ENCODE data around the gene TPRG1.

TPRG1 gene

GRCh38 chr3:189222927-189223636, 51.3 kb downstream of the TPRG1 start:
- DNase-seq (ENCODE audit: extremely low spot score, insufficient read length, low read depth) = no peak
- no peak for FAIRE-seq

DNA sequence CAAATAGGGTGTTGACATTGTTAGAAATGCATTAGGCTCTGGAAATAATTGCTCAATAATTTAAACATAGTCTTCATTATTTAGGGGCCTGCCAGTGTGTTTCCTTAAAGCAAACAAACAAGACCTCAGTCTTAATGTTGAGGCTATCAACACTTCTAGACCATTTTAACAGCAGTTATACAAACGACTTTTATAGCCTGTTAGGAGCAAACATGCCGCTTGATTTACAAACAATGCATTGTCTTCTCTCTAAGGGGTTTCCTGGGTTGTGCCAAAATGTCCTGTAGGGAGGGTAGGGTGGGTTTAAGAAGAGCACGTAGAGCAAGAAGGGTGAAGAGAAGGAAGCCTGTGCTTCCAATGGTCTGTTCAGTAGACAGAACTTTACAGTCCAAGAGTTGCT, 53.7 kb downstream of the TPRG1 start:
- DNase-seq (ENCODE audit: extremely low spot score, insufficient read length, low read depth) (no peak), FAIRE-seq (no peak)

- FAIRE-seq = no peak
- no peak for DNase-seq (ENCODE audit: extremely low spot score, insufficient read length, low read depth)
Measured at GRCh38 chr3:189227249-189227648, 55.5 kb downstream of the TPRG1 start.

DNA sequence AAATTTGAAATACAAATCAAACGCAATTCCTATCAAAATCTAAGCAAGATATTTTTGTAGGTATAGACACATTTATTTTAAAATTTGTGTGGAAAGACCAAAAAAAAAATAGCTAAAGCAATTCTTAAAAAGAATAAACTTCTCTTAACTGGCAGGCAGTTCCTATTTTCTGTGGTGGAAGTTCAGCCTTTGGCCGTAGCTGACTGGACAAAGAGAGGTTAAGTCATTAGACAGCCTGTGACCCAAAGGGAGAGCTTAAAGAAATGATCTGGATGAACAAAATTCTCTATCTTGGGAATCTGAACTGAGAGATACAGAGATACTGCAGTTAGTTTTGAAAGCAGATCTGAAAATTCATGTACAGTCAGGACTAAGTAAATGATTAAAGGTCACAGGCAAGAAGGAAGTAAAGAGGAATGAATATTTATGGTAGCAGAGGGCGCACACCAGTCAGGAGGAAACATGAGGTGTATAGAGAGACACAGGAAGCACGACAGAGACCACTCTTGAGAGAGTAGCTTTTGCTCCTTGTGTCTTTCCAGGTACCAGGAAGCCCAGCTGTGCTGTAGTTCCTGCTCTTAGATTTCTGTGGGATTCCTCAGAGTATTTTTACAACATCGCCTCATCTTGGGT, 57.5 kb downstream of the TPRG1 start:
- no peak for DNase-seq (ENCODE audit: extremely low spot score, insufficient read length, low read depth)
- peak; percentile 77 for FAIRE-seq

- no peak for DNase-seq (ENCODE audit: extremely low spot score, insufficient read length, low read depth)
- no peak for FAIRE-seq
Measured at GRCh38 chr3:189232790-189233189, 61.0 kb downstream of the TPRG1 start.

DNA sequence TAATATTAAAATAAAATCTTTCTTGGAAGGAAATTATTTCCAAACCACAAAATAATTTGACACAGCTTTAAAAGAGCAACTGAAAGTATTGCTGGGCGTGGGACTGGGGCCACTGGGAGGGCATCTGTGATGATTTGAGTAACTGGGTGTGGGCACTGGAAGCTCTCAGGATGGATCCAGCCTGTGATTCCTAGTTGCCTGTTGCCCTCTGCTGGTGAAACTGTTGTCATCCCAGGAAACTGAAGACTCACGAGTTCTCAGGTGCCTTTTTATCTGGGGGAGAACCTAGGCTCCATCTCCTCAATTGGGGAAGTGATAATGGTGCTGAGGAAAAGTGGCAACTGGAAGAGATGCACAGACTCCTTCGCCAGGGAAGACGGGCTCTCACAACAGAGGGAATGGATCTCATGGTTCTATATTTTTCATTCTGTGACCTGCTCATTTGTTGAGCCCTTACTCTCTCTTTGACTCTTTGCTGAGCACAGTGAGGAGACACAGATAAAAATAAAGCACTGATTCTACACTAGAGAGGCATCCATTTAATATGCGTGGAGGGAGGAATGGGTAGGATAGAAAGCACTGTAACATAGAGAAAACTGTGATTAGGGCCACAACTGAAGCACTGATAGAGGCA, 61.6 kb downstream of the TPRG1 start:
- FAIRE-seq = no peak
- no peak for DNase-seq (ENCODE audit: extremely low spot score, insufficient read length, low read depth)

DNA sequence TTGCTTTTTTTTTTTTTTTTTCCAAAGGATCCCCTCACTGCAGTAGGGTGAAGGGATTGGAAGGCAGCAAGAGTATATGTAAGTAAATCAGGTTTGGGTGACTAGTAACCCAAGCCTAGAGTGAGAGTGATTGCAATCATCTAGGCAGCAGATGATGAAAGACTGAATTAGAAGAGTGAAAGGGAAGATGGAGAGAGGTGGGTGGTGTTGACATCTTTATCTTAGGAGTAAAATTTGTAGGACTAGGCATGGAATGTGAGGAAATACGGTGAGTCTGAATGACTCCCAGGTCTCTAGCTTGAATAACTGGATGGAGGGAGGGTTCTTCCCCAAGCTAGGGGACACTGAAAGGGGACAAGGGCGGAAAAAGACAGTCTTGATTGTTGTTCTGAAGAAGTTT, 63.4 kb downstream of the TPRG1 start:
- FAIRE-seq = no peak
- no peak for DNase-seq (ENCODE audit: extremely low spot score, insufficient read length, low read depth)

DNA sequence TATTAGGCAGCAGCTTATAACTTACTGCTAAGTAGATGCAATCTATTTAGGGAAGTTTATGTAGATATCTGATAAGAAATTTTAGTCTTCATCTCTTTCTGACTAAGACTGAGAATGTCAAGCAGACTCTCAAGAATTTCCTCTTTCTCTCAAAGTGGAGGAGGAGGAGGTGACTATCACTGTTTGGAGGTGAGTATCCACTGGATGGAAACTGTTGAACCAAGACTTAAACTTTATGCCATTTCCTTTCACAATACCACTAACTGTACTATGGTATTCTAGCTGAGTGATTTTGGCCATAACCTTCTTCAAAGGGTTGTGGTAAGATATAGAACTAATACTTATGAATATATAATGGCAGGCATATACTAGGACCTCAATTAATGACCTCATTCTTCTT, 64.6 kb downstream of the TPRG1 start:
- DNase-seq (ENCODE audit: extremely low spot score, insufficient read length, low read depth) (no peak), FAIRE-seq (no peak)

GRCh38 chr3:189237526-189237925, 65.8 kb downstream of the TPRG1 start:
- FAIRE-seq = no peak
- no peak for DNase-seq (ENCODE audit: extremely low spot score, insufficient read length, low read depth)

GRCh38 chr3:189238071-189238470, 66.3 kb downstream of the TPRG1 start:
- FAIRE-seq = no peak
- no peak for DNase-seq (ENCODE audit: extremely low spot score, insufficient read length, low read depth)

- FAIRE-seq (no peak), DNase-seq (ENCODE audit: extremely low spot score, insufficient read length, low read depth) (no peak)
Measured at GRCh38 chr3:189239616-189240015, 67.8 kb downstream of the TPRG1 start.

GRCh38 chr3:189249987-189250386, 78.2 kb downstream of the TPRG1 start:
- DNase-seq (ENCODE audit: extremely low spot score, insufficient read length, low read depth) (no peak), FAIRE-seq (no peak)

DNA sequence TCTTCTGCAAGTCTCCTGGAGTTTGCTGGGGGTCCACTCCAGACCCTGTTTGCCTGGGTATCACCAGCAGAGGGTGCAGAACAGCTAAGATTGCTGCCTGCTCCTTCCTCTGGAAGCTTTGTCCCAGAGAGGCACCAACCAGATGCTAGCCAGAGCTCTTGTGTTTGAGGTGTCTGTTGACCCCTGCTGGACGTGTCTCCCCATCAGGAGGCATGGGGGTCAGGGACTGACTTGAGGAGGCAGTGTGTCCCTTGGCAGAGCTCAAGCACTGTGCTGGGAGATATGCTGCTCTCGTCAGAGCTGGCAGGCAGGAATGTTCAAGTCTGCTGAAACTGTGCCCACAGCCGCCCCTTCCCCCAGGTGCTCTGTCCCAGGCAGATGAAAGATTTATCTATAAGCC, 86.5 kb downstream of the TPRG1 start:
- no peak for FAIRE-seq
- DNase-seq (ENCODE audit: extremely low spot score, insufficient read length, low read depth) = no peak

GRCh38 chr3:189260556-189261493, 89.1 kb downstream of the TPRG1 start:
- DNase-seq (ENCODE audit: extremely low spot score, insufficient read length, low read depth) (no peak), FAIRE-seq (no peak)

DNA sequence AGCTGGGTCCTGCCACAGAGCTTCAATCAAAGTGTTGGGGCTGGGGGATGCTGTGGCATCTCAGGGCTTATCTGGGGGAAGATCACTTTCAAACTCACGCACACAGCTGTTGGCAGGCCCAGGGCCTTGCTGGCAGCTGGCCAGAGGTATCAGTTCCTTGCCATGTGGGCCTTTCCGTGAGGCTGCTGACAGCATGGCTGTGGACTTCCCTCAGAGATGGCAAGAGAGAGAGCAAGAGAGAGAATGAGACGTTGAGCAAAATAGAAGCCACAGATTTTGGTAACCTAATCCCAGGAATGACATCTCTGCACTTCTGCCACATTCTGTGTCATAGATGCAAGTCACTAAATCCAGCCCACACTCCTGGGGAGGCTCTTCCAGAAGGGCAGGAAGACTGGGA, 91.0 kb downstream of the TPRG1 start:
- no peak for DNase-seq (ENCODE audit: extremely low spot score, insufficient read length, low read depth)
- FAIRE-seq = no peak

DNA sequence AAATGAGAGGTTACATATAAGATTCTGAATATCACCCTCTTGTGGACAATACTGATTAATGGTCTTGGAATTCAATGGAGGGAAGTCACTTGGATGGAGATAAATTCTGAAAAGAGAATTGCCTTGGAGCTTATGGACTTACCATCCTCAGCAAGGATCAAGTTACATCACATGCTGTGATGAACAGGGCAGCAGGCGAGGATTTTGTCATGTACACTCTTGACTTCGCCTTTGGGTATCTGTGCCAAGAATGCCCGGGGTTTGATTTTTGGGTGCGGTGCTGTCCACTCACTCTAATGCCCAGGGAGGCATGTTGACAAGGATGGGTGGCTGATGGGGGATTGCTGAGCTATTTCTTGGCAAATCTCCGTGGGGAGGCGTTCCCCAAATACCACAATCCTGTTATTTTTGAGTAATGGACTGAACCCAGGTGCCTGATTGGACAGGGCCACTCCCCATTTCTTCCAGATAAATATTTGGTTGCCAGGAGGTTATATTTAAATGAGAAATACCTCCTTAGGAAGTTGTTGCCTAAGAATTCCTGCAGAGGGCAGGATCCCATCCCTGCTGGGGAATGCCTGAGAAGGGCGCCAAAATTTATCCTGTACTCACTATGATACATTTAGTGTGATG, 96.3 kb downstream of the TPRG1 start:
- no peak for FAIRE-seq

GRCh38 chr3:189269365-189269764, 97.6 kb downstream of the TPRG1 start:
- FAIRE-seq (no peak), DNase-seq (ENCODE audit: extremely low spot score, insufficient read length, low read depth) (no peak)

More for the DNA sequence above, 96.3 kb downstream of the TPRG1 start:
- DNase-seq (ENCODE audit: extremely low spot score, insufficient read length, low read depth) = no peak

DNA sequence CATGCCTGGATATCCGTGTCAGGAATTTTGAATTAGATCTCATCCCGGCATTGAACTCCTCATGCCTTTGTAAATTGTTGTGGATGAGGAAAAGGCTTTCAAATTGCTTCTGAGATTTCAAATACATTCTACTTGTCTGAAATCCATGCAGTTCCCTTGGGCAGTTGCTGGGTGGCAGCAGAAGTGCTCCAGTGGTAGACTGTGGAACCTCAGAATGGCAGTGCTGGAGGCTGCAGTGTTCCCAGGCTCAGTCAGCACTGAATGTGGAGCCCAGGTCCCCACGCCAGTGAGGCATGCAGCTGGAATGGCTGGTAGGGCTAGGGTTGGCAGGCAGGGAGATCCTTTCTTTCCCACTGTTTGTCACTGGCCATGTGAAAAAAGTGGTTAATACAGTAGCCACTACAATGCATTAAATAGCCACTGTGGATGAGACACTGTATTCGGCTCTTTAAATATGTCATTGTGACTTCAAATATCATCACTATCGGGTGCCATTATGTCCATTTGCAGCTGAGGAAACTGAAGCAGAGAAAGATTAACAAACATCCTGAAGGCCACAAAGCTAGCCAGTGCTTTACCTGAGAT, 98.6 kb downstream of the TPRG1 start:
- FAIRE-seq (peak; percentile 67), DNase-seq (ENCODE audit: extremely low spot score, insufficient read length, low read depth) (no peak)

GRCh38 chr3:189272500-189273119, 100.8 kb downstream of the TPRG1 start:
- DNase-seq (ENCODE audit: extremely low spot score, insufficient read length, low read depth) (no peak), FAIRE-seq (peak; percentile 33)

All from GM18507 (cell line).